ENCODE measurements around the gene EFHC1. TPM values are rescaled to one million over a fixed set of nuclear protein-coding genes. Genes with fewer than 3 reads are reported as not detected.

EFHC1 gene
- total RNA-seq, 1 donor from 2014 or later = 29.0 TPM

DNA sequence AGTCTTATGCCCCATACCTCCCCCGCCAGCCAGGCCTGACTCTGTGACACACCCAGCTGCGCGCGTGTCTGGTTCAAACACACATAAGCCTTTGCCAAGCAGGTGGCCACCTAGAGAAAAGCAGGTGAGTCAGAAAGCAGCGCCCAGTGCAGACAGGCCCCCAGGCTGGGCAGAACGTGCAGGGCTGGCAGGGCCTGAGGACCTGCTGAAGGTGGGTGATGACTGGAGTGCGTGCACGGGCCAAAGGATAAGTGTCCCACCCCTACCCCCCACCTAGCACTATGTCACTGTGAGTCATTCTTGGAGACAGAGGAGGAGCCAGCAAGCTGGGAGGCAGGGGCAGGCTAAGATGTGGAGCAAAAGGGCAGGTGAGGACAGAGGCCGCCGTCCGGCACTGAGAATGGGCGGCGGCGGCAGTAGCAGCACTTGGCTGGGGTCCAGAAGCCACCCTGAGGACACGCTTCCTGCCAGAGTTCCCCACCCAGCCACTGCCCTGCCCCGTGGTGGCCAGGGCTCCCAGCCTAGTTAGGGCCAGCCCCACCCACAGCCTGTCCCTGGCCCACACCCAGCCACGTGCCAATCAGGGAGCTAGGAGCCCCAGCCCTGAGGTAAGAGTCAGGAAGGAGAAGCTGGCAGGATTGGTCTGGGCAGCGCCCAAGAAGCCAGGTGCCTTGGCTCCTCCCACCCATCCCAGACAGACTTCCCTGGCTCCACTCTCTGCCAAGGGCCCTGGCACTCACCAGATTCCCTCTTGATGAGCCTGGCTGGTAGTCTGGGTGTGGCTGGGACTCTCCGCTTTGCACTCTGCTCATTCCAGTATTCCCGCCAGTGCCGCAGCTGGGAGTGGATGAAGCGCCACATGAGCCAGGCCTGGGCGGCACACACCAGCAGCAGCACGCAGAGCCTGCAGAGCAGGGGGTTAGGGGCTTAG is 84.0 kb downstream of the EFHC1 start:
- H3K4me3 Mint-ChIP-seq (ENCODE audit: unreplicated experiment) = no peak overlapping the region
- no peak overlapping the region for H3K27ac Mint-ChIP-seq (ENCODE audit: unreplicated experiment)
- peaks cover 32% of the 10 kb centered on the region for H3K36me3 Mint-ChIP-seq (ENCODE audit: low read depth, unreplicated experiment)
- DNase-seq (ENCODE audit: low spot score) = no peak
- H3K4me1 Mint-ChIP-seq (ENCODE audit: unreplicated experiment) = peaks cover 18% of the 10 kb centered on the region
- TF ChIP-seq, protein P1, sequence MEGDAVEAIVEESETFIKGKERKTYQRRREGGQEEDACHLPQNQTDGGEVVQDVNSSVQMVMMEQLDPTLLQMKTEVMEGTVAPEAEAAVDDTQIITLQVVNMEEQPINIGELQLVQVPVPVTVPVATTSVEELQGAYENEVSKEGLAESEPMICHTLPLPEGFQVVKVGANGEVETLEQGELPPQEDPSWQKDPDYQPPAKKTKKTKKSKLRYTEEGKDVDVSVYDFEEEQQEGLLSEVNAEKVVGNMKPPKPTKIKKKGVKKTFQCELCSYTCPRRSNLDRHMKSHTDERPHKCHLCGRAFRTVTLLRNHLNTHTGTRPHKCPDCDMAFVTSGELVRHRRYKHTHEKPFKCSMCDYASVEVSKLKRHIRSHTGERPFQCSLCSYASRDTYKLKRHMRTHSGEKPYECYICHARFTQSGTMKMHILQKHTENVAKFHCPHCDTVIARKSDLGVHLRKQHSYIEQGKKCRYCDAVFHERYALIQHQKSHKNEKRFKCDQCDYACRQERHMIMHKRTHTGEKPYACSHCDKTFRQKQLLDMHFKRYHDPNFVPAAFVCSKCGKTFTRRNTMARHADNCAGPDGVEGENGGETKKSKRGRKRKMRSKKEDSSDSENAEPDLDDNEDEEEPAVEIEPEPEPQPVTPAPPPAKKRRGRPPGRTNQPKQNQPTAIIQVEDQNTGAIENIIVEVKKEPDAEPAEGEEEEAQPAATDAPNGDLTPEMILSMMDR (IDR thresholded peaks at IDR 0.05; ENCODE audit: unreplicated experiment) = no peak
- no peaks in the 10 kb centered on the region for H3K9me3 Mint-ChIP-seq (ENCODE audit: unreplicated experiment)
- H3K27me3 Mint-ChIP-seq (ENCODE audit: unreplicated experiment) = peaks cover 14% of the 10 kb centered on the region

DNA sequence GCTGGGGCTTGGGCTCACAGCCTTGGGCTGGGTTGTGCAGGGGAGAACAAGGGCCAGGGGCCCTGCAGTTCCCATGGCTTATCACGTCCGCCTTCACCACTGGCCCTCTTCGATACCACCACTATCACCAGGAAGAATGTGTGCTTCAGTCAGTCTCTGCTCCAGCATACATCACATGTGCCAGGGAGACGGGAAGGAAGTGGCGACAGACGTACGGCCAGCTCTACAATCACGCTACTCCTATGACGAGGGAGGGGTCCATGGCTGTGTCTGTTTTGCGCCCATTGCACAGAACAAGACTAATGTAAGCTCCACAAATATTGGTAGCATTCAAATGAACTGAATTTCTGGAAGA is 84.6 kb downstream of the EFHC1 start:
- Mint-ChIP-seq H3K9me3 (ENCODE audit: unreplicated experiment) (no peaks in the 10 kb centered on the region), H3K36me3 (ENCODE audit: low read depth, unreplicated experiment) (peaks cover 32% of the 10 kb centered on the region), H3K4me1 (ENCODE audit: unreplicated experiment) (peaks cover 12% of the 10 kb centered on the region), H3K27ac (ENCODE audit: unreplicated experiment) (no peak overlapping the region), H3K4me3 (ENCODE audit: unreplicated experiment) (peak overlapping the region; percentile 47), H3K27me3 (ENCODE audit: unreplicated experiment) (peaks cover 11% of the 10 kb centered on the region)
- TF ChIP-seq, protein P1 (IDR thresholded peaks at IDR 0.05; ENCODE audit: unreplicated experiment) = no peak
- DNase-seq (ENCODE audit: low spot score) = no peak

DNA sequence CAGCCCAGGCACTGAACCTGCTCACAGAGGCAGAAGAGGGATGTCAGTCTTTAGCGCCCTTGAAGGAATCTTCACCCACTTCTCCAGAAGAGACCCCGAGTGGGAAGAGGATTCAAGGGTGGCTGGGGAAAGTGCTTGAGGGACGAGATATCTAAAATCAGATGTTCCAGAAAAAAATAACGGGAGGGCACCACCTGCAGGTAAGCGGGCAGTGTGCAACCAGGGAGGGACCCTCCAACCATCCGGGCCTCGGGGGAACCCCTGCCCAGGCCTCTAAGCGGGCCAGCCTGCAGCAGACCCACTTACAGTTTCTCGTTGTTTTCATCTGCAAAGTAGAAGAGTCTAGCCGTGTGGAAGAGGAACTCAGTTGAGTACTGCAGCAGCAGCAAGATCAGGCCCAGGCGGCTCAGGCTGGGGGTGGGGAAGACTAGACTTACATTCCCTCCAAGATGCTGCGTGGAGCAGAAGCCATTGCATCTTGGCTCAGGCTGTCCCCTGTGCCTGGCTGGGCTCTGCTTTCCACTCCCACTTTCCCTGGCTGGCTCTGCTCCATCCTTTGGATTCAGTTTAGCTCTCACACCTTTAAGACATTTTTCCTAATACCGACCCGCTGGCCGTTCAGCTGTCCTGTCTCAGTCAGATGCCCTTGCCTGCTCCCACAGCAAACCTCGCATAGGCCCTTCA is 85.7 kb downstream of the EFHC1 start:
- TF ChIP-seq, protein P1 (IDR thresholded peaks at IDR 0.05; ENCODE audit: unreplicated experiment) = peak; percentile 16
- Mint-ChIP-seq H3K27me3 (ENCODE audit: unreplicated experiment) (peaks cover 9% of the 10 kb centered on the region), H3K4me3 (ENCODE audit: unreplicated experiment) (no peak overlapping the region), H3K4me1 (ENCODE audit: unreplicated experiment) (peaks cover 11% of the 10 kb centered on the region), H3K36me3 (ENCODE audit: low read depth, unreplicated experiment) (peaks cover 36% of the 10 kb centered on the region), H3K27ac (ENCODE audit: unreplicated experiment) (peak overlapping the region; percentile 36), H3K9me3 (ENCODE audit: unreplicated experiment) (no peaks in the 10 kb centered on the region)
- DNase-seq (ENCODE audit: low spot score) = no peak

DNA sequence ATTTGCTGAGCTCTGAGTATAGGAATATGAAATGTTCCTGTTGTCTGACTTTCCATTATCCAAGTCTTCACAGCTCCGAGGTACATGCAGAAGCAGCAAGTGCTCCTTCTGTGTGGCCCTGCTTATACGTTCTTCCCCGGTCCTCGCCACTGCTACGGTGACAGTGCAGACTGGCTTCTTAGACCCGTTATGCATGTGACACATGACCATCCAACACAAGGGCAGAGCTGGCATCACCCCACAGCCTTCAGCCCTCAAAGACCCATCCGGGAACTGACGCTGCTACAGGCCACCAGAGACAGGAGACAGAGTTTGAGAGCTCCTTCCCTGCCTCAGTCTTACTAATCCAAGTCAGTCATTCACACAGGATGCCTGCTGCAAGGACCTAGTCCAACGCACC is 86.3 kb downstream of the EFHC1 start:
- Mint-ChIP-seq H3K27me3 (ENCODE audit: unreplicated experiment) (peaks cover 9% of the 10 kb centered on the region), H3K9me3 (ENCODE audit: unreplicated experiment) (no peaks in the 10 kb centered on the region), H3K4me1 (ENCODE audit: unreplicated experiment) (peaks cover 11% of the 10 kb centered on the region), H3K4me3 (ENCODE audit: unreplicated experiment) (no peak overlapping the region), H3K36me3 (ENCODE audit: low read depth, unreplicated experiment) (peaks cover 36% of the 10 kb centered on the region), H3K27ac (ENCODE audit: unreplicated experiment) (no peak overlapping the region)
- TF ChIP-seq, protein P1 (IDR thresholded peaks at IDR 0.05; ENCODE audit: unreplicated experiment) = no peak
- DNase-seq (ENCODE audit: low spot score) = no peak
